ENCODE data around the gene SACM1L. TPM values are rescaled to one million over a fixed set of nuclear protein-coding genes. Genes with fewer than 3 reads are reported as not detected.

Gene SACM1L
- total and polyA plus RNA-seq, 2 of the 8 experiments (the other 6 are each of a cell fraction or from before 2014, with no cell fraction given): 20.1 to 61.0 TPM

DNA sequence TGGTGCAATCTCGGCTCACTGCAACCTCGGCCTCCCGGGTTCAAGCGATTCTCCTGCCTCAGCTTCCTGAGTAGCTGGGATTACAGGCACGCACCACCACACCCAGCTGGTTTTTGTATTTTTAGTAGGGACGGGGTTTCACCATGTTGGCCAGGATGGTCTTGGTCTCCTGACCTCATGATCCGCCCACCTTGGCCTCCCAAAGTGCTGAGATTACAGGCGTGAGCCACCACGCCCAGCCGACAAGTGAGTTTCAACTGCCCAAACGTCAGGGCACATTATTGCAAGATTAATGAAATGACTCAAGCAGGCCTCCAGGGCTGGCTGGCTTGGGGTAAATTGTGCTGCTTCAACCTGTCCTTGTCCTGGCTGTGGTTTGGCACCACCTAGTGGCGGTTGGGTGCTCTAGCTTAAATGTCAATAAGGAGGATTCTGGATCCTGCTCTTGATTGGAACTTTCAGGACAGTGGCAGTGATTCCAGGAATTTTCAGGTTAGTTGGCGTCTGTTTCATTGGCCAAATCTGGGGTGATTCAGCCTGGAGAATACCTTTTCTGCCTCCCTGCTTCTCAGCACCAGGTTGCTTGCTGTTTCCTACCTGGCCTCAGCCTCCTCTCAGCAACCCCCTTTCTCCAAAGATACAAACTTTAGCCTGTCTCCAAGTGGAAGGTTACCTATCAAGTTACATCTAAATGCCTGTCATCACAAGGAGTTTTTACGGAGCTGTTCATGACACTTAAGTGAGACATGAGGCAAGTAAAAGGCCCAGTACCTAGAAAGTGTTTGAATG lies 32.4 kb upstream of the SACM1L start:
- no peak overlapping the region for H2BK5ac ChIP-seq (ENCODE audit: low read depth, low read length)
- H2AK5ac ChIP-seq (ENCODE audit: low read depth, low read length): no peak overlapping the region
- H3K79me2 ChIP-seq (ENCODE audit: control insufficient read depth in 1 of 2, insufficient read depth in 2 of 2, low read length in 2 of 2): 0 out of 4 replicates have a peak, but pooled peaks cover 0 to 6% of the 10 kb centered on the region in 2 experiments
- no peaks in the 10 kb centered on the region for H3K27me3 ChIP-seq (replicated peaks in 1 of 4; ENCODE audit: control insufficient read depth in 3 of 4, extremely low read depth in 1 of 4, insufficient read depth in 3 of 4, low read length in 3 of 4)
- peaks cover 0 to 1% of the 10 kb centered on the region in 2 experiments for H4K20me1 ChIP-seq (replicated peaks in 1 of 2; ENCODE audit: control insufficient read depth in 1 of 2, insufficient read depth in 2 of 2, low read length in 2 of 2)
- H4K91ac ChIP-seq (replicated peaks; ENCODE audit: insufficient read length, low read length): no peak overlapping the region
- no peak overlapping the region for H3K4me3 ChIP-seq (ENCODE audit: extremely low read depth in 1 of 4, insufficient read depth in 2 of 4, low read depth in 3 of 4, low read length in 4 of 4)
- H3K4ac ChIP-seq (replicated peaks; ENCODE audit: insufficient read length, low read depth, low read length): no peak overlapping the region
- TF ChIP-seq POU5F1 (IDR thresholded peaks at IDR 0.05; ENCODE audit: low read depth, low read length) (no peak), JUND (IDR thresholded peaks at IDR 0.05; ENCODE audit: low read length) (peak; percentile 9; the same call in 1 of the 2 replicates), CBX5 (IDR thresholded peaks at IDR 0.05; ENCODE audit: low read depth, low read length) (no peak), RAD21 (IDR thresholded peaks at IDR 0.05 in 1 of 2, conservative IDR thresholded peaks at IDR 0.05 in 1 of 2; ENCODE audit: low read depth in 2 of 2, low read length in 2 of 2) (peak; percentile 95 to 98)
- TF ChIP-seq, protein P1, sequence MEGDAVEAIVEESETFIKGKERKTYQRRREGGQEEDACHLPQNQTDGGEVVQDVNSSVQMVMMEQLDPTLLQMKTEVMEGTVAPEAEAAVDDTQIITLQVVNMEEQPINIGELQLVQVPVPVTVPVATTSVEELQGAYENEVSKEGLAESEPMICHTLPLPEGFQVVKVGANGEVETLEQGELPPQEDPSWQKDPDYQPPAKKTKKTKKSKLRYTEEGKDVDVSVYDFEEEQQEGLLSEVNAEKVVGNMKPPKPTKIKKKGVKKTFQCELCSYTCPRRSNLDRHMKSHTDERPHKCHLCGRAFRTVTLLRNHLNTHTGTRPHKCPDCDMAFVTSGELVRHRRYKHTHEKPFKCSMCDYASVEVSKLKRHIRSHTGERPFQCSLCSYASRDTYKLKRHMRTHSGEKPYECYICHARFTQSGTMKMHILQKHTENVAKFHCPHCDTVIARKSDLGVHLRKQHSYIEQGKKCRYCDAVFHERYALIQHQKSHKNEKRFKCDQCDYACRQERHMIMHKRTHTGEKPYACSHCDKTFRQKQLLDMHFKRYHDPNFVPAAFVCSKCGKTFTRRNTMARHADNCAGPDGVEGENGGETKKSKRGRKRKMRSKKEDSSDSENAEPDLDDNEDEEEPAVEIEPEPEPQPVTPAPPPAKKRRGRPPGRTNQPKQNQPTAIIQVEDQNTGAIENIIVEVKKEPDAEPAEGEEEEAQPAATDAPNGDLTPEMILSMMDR (IDR thresholded peaks at IDR 0.05; ENCODE audit: control extremely low read depth in 1 of 3, insufficient read depth in 1 of 3, low read depth in 1 of 3, low read length in 3 of 3): peak; percentile 86 to 99 (median 96)
- no peak overlapping the region for H2BK12ac ChIP-seq (ENCODE audit: low read depth, low read length)
- FAIRE-seq: no peak
- H3K9ac ChIP-seq (replicated peaks in 1 of 4; ENCODE audit: extremely low read depth in 1 of 4, low read depth in 3 of 4, low read length in 3 of 4): no peak overlapping the region
- H2BK20ac ChIP-seq (ENCODE audit: low read length): no peak overlapping the region
- no peak overlapping the region for H3K18ac ChIP-seq (ENCODE audit: extremely low read depth, low read length)
- H2BK15ac ChIP-seq (ENCODE audit: low read length): no peak overlapping the region
- H3K4me1 ChIP-seq (replicated peaks in 1 of 4; ENCODE audit: control insufficient read depth in 3 of 4, insufficient read depth in 4 of 4, low read length in 3 of 4): no peaks in the 10 kb centered on the region
- no peak overlapping the region for H3K23ac ChIP-seq (ENCODE audit: insufficient read length)
- no peaks in the 10 kb centered on the region for H3K23me2 ChIP-seq (ENCODE audit: low read depth, low read length)
- no peak overlapping the region for H3K14ac ChIP-seq (ENCODE audit: insufficient read length)
- 67% methylated on average over 14 of the region's 14 CpGs; no CpG with 5 or more reads in 1 of the 2 experiments for WGBS, 2 experiments (ENCODE audit: extremely low coverage in 1 of 2, insufficient coverage in 1 of 2, insufficient read length in 1 of 2, insufficient replicate concordance in 2 of 2, low coverage in 1 of 2, low lambda C conversion rate in 2 of 2, missing lambda C conversion rate in 1 of 2)
- H2AFZ ChIP-seq (ENCODE audit: low read length): no peak overlapping the region
- peaks cover 0 to 2% of the 10 kb centered on the region in 2 experiments; a peak in 1 of 4 replicates for H3K9me3 ChIP-seq (ENCODE audit: insufficient read depth in 2 of 2, low read depth in 1 of 2, low read length in 1 of 2)
- no peak overlapping the region for H3K27ac ChIP-seq (ENCODE audit: low read depth, low read length)
- peak; percentile 79 to 88 for DNase-seq (ENCODE audit: low read depth in 1 of 2, low spot score in 2 of 2)
- H4K5ac ChIP-seq (ENCODE audit: insufficient read length, low read depth, low read length): no peak overlapping the region
- H3K56ac ChIP-seq (replicated peaks; ENCODE audit: insufficient read length, low read depth, low read length): no peak overlapping the region
- H3K36me3 ChIP-seq (ENCODE audit: control insufficient read depth in 2 of 4, insufficient read depth in 4 of 4, low read length in 3 of 4): peaks cover 0 to 3% (median 0%) of the 10 kb centered on the region in 4 experiments; a peak in 2 of 8 replicates
- no peak overlapping the region for H2BK120ac ChIP-seq (replicated peaks; ENCODE audit: low read depth, low read length)
- H4K8ac ChIP-seq (ENCODE audit: extremely low read depth, insufficient read depth, low read length): no peak overlapping the region
- H3K79me1 ChIP-seq (ENCODE audit: low read depth, low read length): no peaks in the 10 kb centered on the region
- ChIA-PET CTCF (ENCODE audit: partially characterized antibody) (interaction anchor here (0.5 to 6.6 kb wide), 48 partner anchors 9 to 622 kb away, joined by 3 to 75 read pairs (median 5); partner anchors contain the start of gene LIMD1), POLR2A (ENCODE audit: partially characterized antibody) (interaction anchor here (1.0 to 1.5 kb wide), 4 partner anchors 10 to 61 kb away, joined by 3 read pairs; partner anchors contain the start of gene SACM1L)
- no peak overlapping the region for H3K4me2 ChIP-seq (ENCODE audit: insufficient read depth in 1 of 2, low read depth in 2 of 2, low read length in 2 of 2)

All from H1 (cell line).